B cell (primary cell): Measurements from ENCODE around the gene FAM118A. TPM values are rescaled to one million over a fixed set of nuclear protein-coding genes. Genes with fewer than 3 reads are reported as not detected.

Source experiments
- ATAC-seq: fragments of 200-7000 bp; cut with Tn5 transposase; one replicate; pipeline ENCODE4 v1.10.0; 2021; ENCODE audit warnings: low read depth, mild to moderate bottlenecking, moderate number of reproducible peaks, moderate library complexity
- CTCF ChIA-PET: fragments of 350-600 bp; sonication (Branson Sonifier 250); formaldehyde crosslinking; loops from one replicate; lab custom pipeline; 2021; ENCODE audit warnings: antibody characterized with exemption, inconsistent platforms; lab: Charles Lee
- POLR2A ChIA-PET: fragments of 350-600 bp; sonication (Branson Sonifier 250); formaldehyde crosslinking; loops from one replicate; lab custom pipeline; 2021; ENCODE audit warnings: antibody characterized with exemption; lab: Charles Lee
- DNase-seq: peaks from one replicate; pipeline ENCODE4 v3.0.0; 2013
- H2AFZ ChIP-seq: 2 replicates; pipeline ENCODE4 v1.6.1; 2012; ENCODE audit warnings: mild to moderate bottlenecking, low read depth, low read length; ENCODE audit not compliant: insufficient read depth, poor library complexity, severe bottlenecking
- H3K27ac ChIP-seq, 2 donors: 1 replicate in 1 of 2; 2 replicates in 1 of 2; pipeline ENCODE4 v1.5.1; 2012 to 2013; ENCODE audit warnings: low read length in 2 of 2, mild to moderate bottlenecking in 2 of 2, moderate library complexity in 1 of 2
- H3K27me3 ChIP-seq, 4 experiments: fragments of 200-600 bp in 1 of 4; sonication (generic) in 1 of 4; replicated peaks in 1 of 4; 1 replicate in 2 of 4; 2 replicates in 2 of 4; pipeline versions ENCODE4 v1.6.1 to v1.7.0; 2013 to 2016; ENCODE audit warnings: low read length in 3 of 4, mild to moderate bottlenecking in 2 of 4, mixed read lengths in 1 of 4, moderate library complexity in 1 of 4; ENCODE audit not compliant: insufficient read depth in 4 of 4, control insufficient read depth in 3 of 4; ENCODE audit errors: control extremely low read depth in 1 of 4
- H3K36me3 ChIP-seq, 2 experiments: replicated peaks in 1 of 2; 1 replicate in 1 of 2; 2 replicates in 1 of 2; pipeline versions ENCODE4 v1.6.1 to v1.7.1; 2013; ENCODE audit warnings: low read length in 1 of 2; ENCODE audit not compliant: insufficient read depth in 2 of 2, control insufficient read depth in 1 of 2; ENCODE audit errors: control extremely low read depth in 1 of 2, extremely low read depth in 1 of 2
- H3K4me1 ChIP-seq, 2 donors: fragments of 200-600 bp in 1 of 2; sonication (generic) in 1 of 2; 1 replicate in 1 of 2; 2 replicates in 1 of 2; pipeline versions ENCODE4 v1.5.1 to v1.6.1; 2013 to 2017; ENCODE audit warnings: low read length in 2 of 2; ENCODE audit not compliant: control insufficient read depth in 2 of 2, insufficient read depth in 2 of 2
- H3K4me2 ChIP-seq: replicated peaks from 2 replicates; pipeline ENCODE3; 2012; ENCODE audit warnings: mild to moderate bottlenecking, low read depth, low read length; ENCODE audit not compliant: poor library complexity, severe bottlenecking
- H3K4me3 ChIP-seq, 5 experiments: fragments of 200-600 bp in 1 of 5; sonication (generic) in 1 of 5; 1 replicate in 3 of 5; 2 replicates in 2 of 5; pipeline versions ENCODE4 v1.5.1 to v1.7.0; 2011 to 2016; ENCODE audit warnings: low read length in 4 of 5, mild to moderate bottlenecking in 4 of 5, low read depth in 2 of 5, control low read depth in 1 of 5, moderate library complexity in 1 of 5; ENCODE audit not compliant: insufficient read depth in 1 of 5; ENCODE audit errors: control extremely low read depth in 1 of 5, extremely low read depth in 1 of 5
- H3K79me2 ChIP-seq: fragments of 200-600 bp; sonication (generic); one replicate; pipeline ENCODE4 v1.6.0; 2016; ENCODE audit warnings: low read length; ENCODE audit not compliant: control insufficient read depth, insufficient read depth
- H3K9ac ChIP-seq: fragments of 200-600 bp; sonication (generic); 2 replicates; pipeline ENCODE4 v1.6.1; 2017; ENCODE audit warnings: mild to moderate bottlenecking, low read length, moderate library complexity
- H3K9me3 ChIP-seq, 3 donors: one replicate each; pipeline versions ENCODE4 v1.6.1 to v1.7.1; 2013; ENCODE audit warnings: low read length in 2 of 3; ENCODE audit not compliant: control insufficient read depth in 2 of 3, insufficient read depth in 1 of 3; ENCODE audit errors: control extremely low read depth in 1 of 3
- H4K20me1 ChIP-seq: 2 replicates; pipeline ENCODE4 v1.6.0; 2012; ENCODE audit warnings: mild to moderate bottlenecking, low read length; ENCODE audit not compliant: insufficient read depth, control insufficient read depth, poor library complexity, severe bottlenecking
- H3K27ac Mint-ChIP-seq: one replicate; pipeline ENCODE4 v1.8.0; 2021; ENCODE audit warnings: mixed read lengths
- H3K27me3 Mint-ChIP-seq: one replicate; pipeline ENCODE4 v1.8.0; 2021; ENCODE audit warnings: mixed read lengths
- H3K4me1 Mint-ChIP-seq: one replicate; pipeline ENCODE4 v1.8.0; 2021; ENCODE audit warnings: mixed read lengths
- H3K4me3 Mint-ChIP-seq: one replicate; pipeline ENCODE4 v1.8.0; 2021; ENCODE audit warnings: mixed read lengths
- H3K9me3 Mint-ChIP-seq: one replicate; pipeline ENCODE4 v1.8.0; 2022; ENCODE audit warnings: mixed read lengths; ENCODE audit not compliant: insufficient read depth
- EZH2 ChIP-seq: IDR thresholded peaks from 2 replicates; pipeline ENCODE4 v1.6.1; 2012; ENCODE audit warnings: borderline replicate concordance, low read depth, mild to moderate bottlenecking, moderate library complexity, low read length; ENCODE audit not compliant: insufficient read depth, poor library complexity, severe bottlenecking
- WGBS: methylation state at CpG from one replicate; pipeline ENCODE4 v1.1.5; 2013; ENCODE audit warnings: missing lambda C conversion rate; ENCODE audit not compliant: insufficient coverage; 5-methylcytosine and 5-hydroxymethylcytosine counted together
- intact Hi-C: fragments of 100-400 bp; cut with micrococcal nuclease; formaldehyde crosslinking; loops from one replicate; pipeline ENCODE4 v1.10.0; 2022
- polyA plus RNA-seq: library from polyadenylated mRNA; depleted of rRNA; stranded (reverse); fragments of >200 nt; gene quantifications from 2 replicates; pipeline ENCODE4 v1.2.3, GENCODE V29; 2012
- total RNA-seq, 2 donors: library from RNA; stranded (reverse); fragments of 120-200 nt in 1 of 2; gene quantifications; 1 replicate in 1 of 2; 2 replicates in 1 of 2; pipeline versions ENCODE4 v1.2.3 to v1.2.4, GENCODE V29; 2013 to 2022
- TF ChIP-seq, protein P1 (sequence below): fragments of 200-600 bp; IDR thresholded peaks from one replicate; pipeline ENCODE4 v1.8.0; 2022; ENCODE audit warnings: antibody characterized with exemption, mild to moderate bottlenecking

FAM118A gene
- total and polyA plus RNA-seq, 2 donors (not counting 1 experiment from before 2014, with no cell fraction given), result 66.5 to 216 TPM

DNA sequence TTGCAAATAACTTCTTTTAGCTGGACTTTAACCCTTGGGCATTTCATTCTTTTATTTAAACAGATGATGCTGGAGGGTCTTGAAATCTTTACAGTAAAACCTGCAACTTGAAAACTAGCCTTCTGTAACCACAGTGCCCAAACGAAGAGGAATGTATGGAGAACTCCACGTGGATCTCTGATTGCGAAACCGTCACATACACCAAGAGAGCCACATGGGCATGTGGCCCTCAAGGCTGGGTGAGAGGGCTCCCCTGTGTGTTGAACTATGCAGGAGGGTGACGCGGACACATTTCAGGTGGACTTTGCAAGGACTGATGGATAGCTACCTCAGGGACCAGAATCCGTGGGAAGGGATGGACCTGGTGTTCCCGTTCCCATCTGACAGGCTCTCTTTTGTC, 30.6 kb downstream of the FAM118A start:
- Mint-ChIP-seq H3K27ac (no peak overlapping the region), H3K4me3 (no peak overlapping the region), H3K27me3 (no peaks in the 10 kb centered on the region), H3K4me1 (no peaks in the 10 kb centered on the region), H3K9me3 (no peaks in the 10 kb centered on the region)
- POLR2A ChIA-PET, result no interaction called here
- Histone ChIP-seq H3K4me3 (no peak overlapping the region), H2AFZ (no peak overlapping the region), H3K27ac (no peak overlapping the region), H3K36me3 (peaks cover 4 to 53% of the 10 kb centered on the region in 2 experiments), H3K4me1 (no peaks in the 10 kb centered on the region), H3K9me3 (no peaks in the 10 kb centered on the region), H3K9ac (no peak overlapping the region), H3K27me3 (no peaks in the 10 kb centered on the region), H3K79me2 (no peaks in the 10 kb centered on the region), H4K20me1 (no peaks in the 10 kb centered on the region), H3K4me2 (no peak overlapping the region)
- DNase-seq, result no peak
- no peak for ATAC-seq
- WGBS, result 78% methylated on average over 8 of the region's 8 CpGs
- TF ChIP-seq EZH2, result no peak
- TF ChIP-seq, protein P1, sequence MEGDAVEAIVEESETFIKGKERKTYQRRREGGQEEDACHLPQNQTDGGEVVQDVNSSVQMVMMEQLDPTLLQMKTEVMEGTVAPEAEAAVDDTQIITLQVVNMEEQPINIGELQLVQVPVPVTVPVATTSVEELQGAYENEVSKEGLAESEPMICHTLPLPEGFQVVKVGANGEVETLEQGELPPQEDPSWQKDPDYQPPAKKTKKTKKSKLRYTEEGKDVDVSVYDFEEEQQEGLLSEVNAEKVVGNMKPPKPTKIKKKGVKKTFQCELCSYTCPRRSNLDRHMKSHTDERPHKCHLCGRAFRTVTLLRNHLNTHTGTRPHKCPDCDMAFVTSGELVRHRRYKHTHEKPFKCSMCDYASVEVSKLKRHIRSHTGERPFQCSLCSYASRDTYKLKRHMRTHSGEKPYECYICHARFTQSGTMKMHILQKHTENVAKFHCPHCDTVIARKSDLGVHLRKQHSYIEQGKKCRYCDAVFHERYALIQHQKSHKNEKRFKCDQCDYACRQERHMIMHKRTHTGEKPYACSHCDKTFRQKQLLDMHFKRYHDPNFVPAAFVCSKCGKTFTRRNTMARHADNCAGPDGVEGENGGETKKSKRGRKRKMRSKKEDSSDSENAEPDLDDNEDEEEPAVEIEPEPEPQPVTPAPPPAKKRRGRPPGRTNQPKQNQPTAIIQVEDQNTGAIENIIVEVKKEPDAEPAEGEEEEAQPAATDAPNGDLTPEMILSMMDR, result no peak
- CTCF ChIA-PET, result interaction anchor here (0.7 kb wide), 1 partner anchor 54 kb away, joined by 4 read pairs; no protein-coding TSS in a partner anchor
- intact Hi-C loops, result no loop called here

DNA sequence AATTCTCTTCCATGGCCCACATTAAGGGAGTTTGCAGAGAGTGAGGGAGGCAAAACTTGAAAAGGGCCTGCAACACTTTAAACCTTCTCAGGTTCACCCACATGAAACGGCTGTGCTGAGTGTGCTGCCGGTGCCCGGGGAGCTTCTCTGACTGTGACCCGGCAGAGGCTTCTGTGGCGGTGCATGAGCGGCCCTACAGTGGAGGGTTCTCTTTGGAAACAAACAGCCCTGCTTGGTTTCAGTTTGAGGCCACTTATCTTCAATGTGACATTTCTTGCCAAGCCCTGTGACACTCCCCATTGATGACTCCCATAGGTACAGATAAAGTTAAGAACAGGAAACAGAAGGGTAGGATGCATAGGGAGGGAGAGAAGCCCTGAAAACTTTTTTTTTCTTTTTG, 31.8 kb downstream of the FAM118A start:
- Histone ChIP-seq H3K4me3 (no peak overlapping the region), H3K9ac (no peak overlapping the region), H2AFZ (no peak overlapping the region), H3K4me1 (no peaks in the 10 kb centered on the region), H3K9me3 (no peaks in the 10 kb centered on the region), H3K36me3 (peaks cover 6 to 41% of the 10 kb centered on the region in 2 experiments), H3K27ac (no peak overlapping the region), H3K79me2 (no peaks in the 10 kb centered on the region), H3K27me3 (no peaks in the 10 kb centered on the region), H3K4me2 (no peak overlapping the region), H4K20me1 (no peaks in the 10 kb centered on the region)
- H3K4me3 Mint-ChIP-seq, result no peak overlapping the region
- 31% methylated on average over 6 of the region's 6 CpGs for WGBS
- H3K9me3 Mint-ChIP-seq, result no peaks in the 10 kb centered on the region
- intact Hi-C loops, result no loop called here
- no peak for DNase-seq
- no peaks in the 10 kb centered on the region for H3K4me1 Mint-ChIP-seq
- ChIA-PET POLR2A (no interaction called here), CTCF (interaction anchor here (0.9 kb wide), 1 partner anchor 23 kb away, joined by 3 read pairs; no protein-coding TSS in a partner anchor)
- TF ChIP-seq, protein P1, result no peak
- no peak for TF ChIP-seq EZH2
- ATAC-seq, result no peak
- H3K27ac Mint-ChIP-seq, result no peak overlapping the region
- no peaks in the 10 kb centered on the region for H3K27me3 Mint-ChIP-seq
